Measurements from ENCODE around the gene KCNA2.

- TF ChIP-seq POLR2A (IDR thresholded peaks at IDR 0.05; ENCODE audit: low read depth, low read length) (no peak), RAD21 (IDR thresholded peaks at IDR 0.05; ENCODE audit: low read length) (no peak), CEBPB (IDR thresholded peaks at IDR 0.05; ENCODE audit: low read depth, low read length) (no peak)
- TF ChIP-seq, protein P1, sequence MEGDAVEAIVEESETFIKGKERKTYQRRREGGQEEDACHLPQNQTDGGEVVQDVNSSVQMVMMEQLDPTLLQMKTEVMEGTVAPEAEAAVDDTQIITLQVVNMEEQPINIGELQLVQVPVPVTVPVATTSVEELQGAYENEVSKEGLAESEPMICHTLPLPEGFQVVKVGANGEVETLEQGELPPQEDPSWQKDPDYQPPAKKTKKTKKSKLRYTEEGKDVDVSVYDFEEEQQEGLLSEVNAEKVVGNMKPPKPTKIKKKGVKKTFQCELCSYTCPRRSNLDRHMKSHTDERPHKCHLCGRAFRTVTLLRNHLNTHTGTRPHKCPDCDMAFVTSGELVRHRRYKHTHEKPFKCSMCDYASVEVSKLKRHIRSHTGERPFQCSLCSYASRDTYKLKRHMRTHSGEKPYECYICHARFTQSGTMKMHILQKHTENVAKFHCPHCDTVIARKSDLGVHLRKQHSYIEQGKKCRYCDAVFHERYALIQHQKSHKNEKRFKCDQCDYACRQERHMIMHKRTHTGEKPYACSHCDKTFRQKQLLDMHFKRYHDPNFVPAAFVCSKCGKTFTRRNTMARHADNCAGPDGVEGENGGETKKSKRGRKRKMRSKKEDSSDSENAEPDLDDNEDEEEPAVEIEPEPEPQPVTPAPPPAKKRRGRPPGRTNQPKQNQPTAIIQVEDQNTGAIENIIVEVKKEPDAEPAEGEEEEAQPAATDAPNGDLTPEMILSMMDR (conservative IDR thresholded peaks at IDR 0.05; ENCODE audit: low read depth, low read length): no peak
Measured at GRCh38 chr1:110637475-110637874, 31.3 kb upstream of the KCNA2 start.

Measured in IMR-90 (cell line).